T47D (cell line): ENCODE data around the gene DCAF8.

Experiments
- DNase-seq, 2 experiments: peaks; one replicate each; pipeline versions ENCODE4 v3.0.0 to v3.0.0-alpha.2; 2011 to 2012; ENCODE audit warnings: low read depth in 1 of 2, low spot score in 1 of 2
- JUND ChIP-seq: IDR thresholded peaks from 2 replicates; pipeline ENCODE4 v1.6.1; 2012; ENCODE audit warnings: low read depth
- in situ Hi-C: cut with HindIII; loops from 2 replicates; pipeline ENCODE4 v1.10.0; 2016; ENCODE audit warnings: low sequenced_read_pairs, low pct_unique_long_range_greater_than_20kb

DCAF8 gene

GRCh38 chr1:160284782-160285344 is 22.5 kb upstream of the DCAF8 start, which contains the start of gene PEX19:
PEX19 (minus strand) TSS chr1:160285133; CDS start chr1:160285124, 9 bp downstream.
- peak; percentile 92 to 96 for DNase-seq
- no peak for TF ChIP-seq JUND
- in situ Hi-C loops: no loop called here

- in situ Hi-C loops: no loop called here
- peak; percentile 18 to 44 for DNase-seq
- no peak for TF ChIP-seq JUND
Observed at GRCh38 chr1:160284220-160284781, 22.0 kb upstream of the DCAF8 start.

GRCh38 chr1:160282807-160283206 is 20.5 kb upstream of the DCAF8 start:
- TF ChIP-seq JUND: no peak
- in situ Hi-C loops: no loop called here
- DNase-seq: no peak

- TF ChIP-seq JUND: no peak
- in situ Hi-C loops: no loop called here
- DNase-seq: no peak
Observed at GRCh38 chr1:160277987-160278386, 15.6 kb upstream of the DCAF8 start.

GRCh38 chr1:160277330-160277729 is 15.0 kb upstream of the DCAF8 start:
- TF ChIP-seq JUND: no peak
- DNase-seq: no peak
- in situ Hi-C loops: no loop called here

- TF ChIP-seq JUND: no peak
- in situ Hi-C loops: no loop called here
- no peak for DNase-seq
Observed at GRCh38 chr1:160271025-160271424, 8.7 kb upstream of the DCAF8 start.

- in situ Hi-C loops: no loop called here
- no peak for DNase-seq
- TF ChIP-seq JUND: no peak
Observed at GRCh38 chr1:160267284-160267991, 5.1 kb upstream of the DCAF8 start.

- in situ Hi-C loops: no loop called here
- no peak for TF ChIP-seq JUND
- no peak for DNase-seq
Observed at GRCh38 chr1:160264795-160265307, 2.5 kb upstream of the DCAF8 start.

GRCh38 chr1:160261556-160261892 is 825 bp downstream of the DCAF8 start:
- no peak for TF ChIP-seq JUND
- in situ Hi-C loops: no loop called here
- peak in 1 of 2 experiments; percentile 48 for DNase-seq

- in situ Hi-C loops: no loop called here
- DNase-seq: peak in 1 of 2 experiments; percentile 25
- no peak for TF ChIP-seq JUND
Observed at GRCh38 chr1:160260406-160261382, 1.7 kb downstream of the DCAF8 start.

GRCh38 chr1:160258177-160258798 is 4.1 kb downstream of the DCAF8 start:
- no peak for TF ChIP-seq JUND
- in situ Hi-C loops: no loop called here
- DNase-seq: no peak
